B cell (primary cell): ENCODE results near the gene PFKFB1. TPM values are rescaled to one million over a fixed set of nuclear protein-coding genes. Genes with fewer than 3 reads are reported as not detected.

Experiments used
- ATAC-seq: fragments of 200-7000 bp; cut with Tn5 transposase; one replicate; pipeline ENCODE4 v1.10.0; 2021; ENCODE audit warnings: low read depth, mild to moderate bottlenecking, moderate number of reproducible peaks, moderate library complexity
- CTCF ChIA-PET: fragments of 350-600 bp; sonication (Branson Sonifier 250); formaldehyde crosslinking; loops from one replicate; lab custom pipeline; 2021; ENCODE audit warnings: antibody characterized with exemption, inconsistent platforms; lab: Charles Lee
- POLR2A ChIA-PET: fragments of 350-600 bp; sonication (Branson Sonifier 250); formaldehyde crosslinking; loops from one replicate; lab custom pipeline; 2021; ENCODE audit warnings: antibody characterized with exemption; lab: Charles Lee
- DNase-seq: peaks from one replicate; pipeline ENCODE4 v3.0.0; 2013
- H2AFZ ChIP-seq: 2 replicates; pipeline ENCODE4 v1.6.1; 2012; ENCODE audit warnings: mild to moderate bottlenecking, low read depth, low read length; ENCODE audit not compliant: insufficient read depth, poor library complexity, severe bottlenecking
- H3K27ac ChIP-seq, 2 donors: 1 replicate in 1 of 2; 2 replicates in 1 of 2; pipeline ENCODE4 v1.5.1; 2012 to 2013; ENCODE audit warnings: low read length in 2 of 2, mild to moderate bottlenecking in 2 of 2, moderate library complexity in 1 of 2
- H3K27me3 ChIP-seq, 4 experiments: fragments of 200-600 bp in 1 of 4; sonication (generic) in 1 of 4; replicated peaks in 1 of 4; 1 replicate in 2 of 4; 2 replicates in 2 of 4; pipeline versions ENCODE4 v1.6.1 to v1.7.0; 2013 to 2016; ENCODE audit warnings: low read length in 3 of 4, mild to moderate bottlenecking in 2 of 4, mixed read lengths in 1 of 4, moderate library complexity in 1 of 4; ENCODE audit not compliant: insufficient read depth in 4 of 4, control insufficient read depth in 3 of 4; ENCODE audit errors: control extremely low read depth in 1 of 4
- H3K36me3 ChIP-seq, 2 experiments: replicated peaks in 1 of 2; 1 replicate in 1 of 2; 2 replicates in 1 of 2; pipeline versions ENCODE4 v1.6.1 to v1.7.1; 2013; ENCODE audit warnings: low read length in 1 of 2; ENCODE audit not compliant: insufficient read depth in 2 of 2, control insufficient read depth in 1 of 2; ENCODE audit errors: control extremely low read depth in 1 of 2, extremely low read depth in 1 of 2
- H3K4me1 ChIP-seq, 2 donors: fragments of 200-600 bp in 1 of 2; sonication (generic) in 1 of 2; 1 replicate in 1 of 2; 2 replicates in 1 of 2; pipeline versions ENCODE4 v1.5.1 to v1.6.1; 2013 to 2017; ENCODE audit warnings: low read length in 2 of 2; ENCODE audit not compliant: control insufficient read depth in 2 of 2, insufficient read depth in 2 of 2
- H3K4me2 ChIP-seq: replicated peaks from 2 replicates; pipeline ENCODE3; 2012; ENCODE audit warnings: mild to moderate bottlenecking, low read depth, low read length; ENCODE audit not compliant: poor library complexity, severe bottlenecking
- H3K4me3 ChIP-seq, 5 experiments: fragments of 200-600 bp in 1 of 5; sonication (generic) in 1 of 5; 1 replicate in 3 of 5; 2 replicates in 2 of 5; pipeline versions ENCODE4 v1.5.1 to v1.7.0; 2011 to 2016; ENCODE audit warnings: low read length in 4 of 5, mild to moderate bottlenecking in 4 of 5, low read depth in 2 of 5, control low read depth in 1 of 5, moderate library complexity in 1 of 5; ENCODE audit not compliant: insufficient read depth in 1 of 5; ENCODE audit errors: control extremely low read depth in 1 of 5, extremely low read depth in 1 of 5
- H3K79me2 ChIP-seq: fragments of 200-600 bp; sonication (generic); one replicate; pipeline ENCODE4 v1.6.0; 2016; ENCODE audit warnings: low read length; ENCODE audit not compliant: control insufficient read depth, insufficient read depth
- H3K9ac ChIP-seq: fragments of 200-600 bp; sonication (generic); 2 replicates; pipeline ENCODE4 v1.6.1; 2017; ENCODE audit warnings: mild to moderate bottlenecking, low read length, moderate library complexity
- H3K9me3 ChIP-seq, 3 donors: one replicate each; pipeline versions ENCODE4 v1.6.1 to v1.7.1; 2013; ENCODE audit warnings: low read length in 2 of 3; ENCODE audit not compliant: control insufficient read depth in 2 of 3, insufficient read depth in 1 of 3; ENCODE audit errors: control extremely low read depth in 1 of 3
- H4K20me1 ChIP-seq: 2 replicates; pipeline ENCODE4 v1.6.0; 2012; ENCODE audit warnings: mild to moderate bottlenecking, low read length; ENCODE audit not compliant: insufficient read depth, control insufficient read depth, poor library complexity, severe bottlenecking
- H3K27ac Mint-ChIP-seq: one replicate; pipeline ENCODE4 v1.8.0; 2021; ENCODE audit warnings: mixed read lengths
- H3K27me3 Mint-ChIP-seq: one replicate; pipeline ENCODE4 v1.8.0; 2021; ENCODE audit warnings: mixed read lengths
- H3K4me1 Mint-ChIP-seq: one replicate; pipeline ENCODE4 v1.8.0; 2021; ENCODE audit warnings: mixed read lengths
- H3K4me3 Mint-ChIP-seq: one replicate; pipeline ENCODE4 v1.8.0; 2021; ENCODE audit warnings: mixed read lengths
- H3K9me3 Mint-ChIP-seq: one replicate; pipeline ENCODE4 v1.8.0; 2022; ENCODE audit warnings: mixed read lengths; ENCODE audit not compliant: insufficient read depth
- CTCF ChIP-seq: fragments of 200-600 bp; IDR thresholded peaks from one replicate; pipeline ENCODE4 v1.8.0; 2022; ENCODE audit warnings: antibody characterized with exemption, mild to moderate bottlenecking
- EZH2 ChIP-seq: IDR thresholded peaks from 2 replicates; pipeline ENCODE4 v1.6.1; 2012; ENCODE audit warnings: borderline replicate concordance, low read depth, mild to moderate bottlenecking, moderate library complexity, low read length; ENCODE audit not compliant: insufficient read depth, poor library complexity, severe bottlenecking
- WGBS: methylation state at CpG from one replicate; pipeline ENCODE4 v1.1.5; 2013; ENCODE audit warnings: missing lambda C conversion rate; ENCODE audit not compliant: insufficient coverage; 5-methylcytosine and 5-hydroxymethylcytosine counted together
- intact Hi-C: fragments of 100-400 bp; cut with micrococcal nuclease; formaldehyde crosslinking; loops from one replicate; pipeline ENCODE4 v1.10.0; 2022
- polyA plus RNA-seq: library from polyadenylated mRNA; depleted of rRNA; stranded (reverse); fragments of >200 nt; gene quantifications from 2 replicates; pipeline ENCODE4 v1.2.3, GENCODE V29; 2012
- total RNA-seq, 2 donors: library from RNA; stranded (reverse); fragments of 120-200 nt in 1 of 2; gene quantifications; 1 replicate in 1 of 2; 2 replicates in 1 of 2; pipeline versions ENCODE4 v1.2.3 to v1.2.4, GENCODE V29; 2013 to 2022

PFKFB1 gene
- total and polyA plus RNA-seq, 2 donors (not counting 1 experiment from before 2014, with no cell fraction given) = 0.37 to 0.47 TPM

- Histone ChIP-seq H3K4me3 (no peak overlapping the region), H3K4me1 (peaks cover 3 to 10% of the 10 kb centered on the region in 2 donors), H3K27ac (no peak overlapping the region), H2AFZ (no peak overlapping the region), H3K79me2 (no peaks in the 10 kb centered on the region), H3K4me2 (no peak overlapping the region), H3K27me3 (no peaks in the 10 kb centered on the region), H3K9me3 (no peaks in the 10 kb centered on the region), H3K36me3 (no peaks in the 10 kb centered on the region), H4K20me1 (no peaks in the 10 kb centered on the region), H3K9ac (no peak overlapping the region)
- ChIA-PET CTCF (no interaction called here), POLR2A (no interaction called here)
- ATAC-seq (no peak), DNase-seq (no peak)
- WGBS = 90% methylated on average over 2 of the region's 3 CpGs
- intact Hi-C loops = no loop called here
- Mint-ChIP-seq H3K27ac (no peak overlapping the region), H3K9me3 (no peaks in the 10 kb centered on the region), H3K27me3 (no peaks in the 10 kb centered on the region), H3K4me3 (peak overlapping the region; percentile 95), H3K4me1 (peaks cover 17% of the 10 kb centered on the region)
- no peak for TF ChIP-seq EZH2
- TF ChIP-seq CTCF = no peak
These were observed 71.4 kb downstream of the PFKFB1 start for GRCh38 chrX:54922547-54922946.

- Histone ChIP-seq H2AFZ (peak overlapping the region; percentile 88), H4K20me1 (no peaks in the 10 kb centered on the region), H3K79me2 (no peaks in the 10 kb centered on the region), H3K9me3 (no peaks in the 10 kb centered on the region), H3K36me3 (no peaks in the 10 kb centered on the region), H3K4me1 (peaks cover 3 to 10% of the 10 kb centered on the region in 2 donors), H3K27ac (no peak overlapping the region), H3K4me3 (peak overlapping the region; percentile 42 to 68 (median 59)), H3K27me3 (no peaks in the 10 kb centered on the region), H3K9ac (peak overlapping the region; percentile 65), H3K4me2 (peak overlapping the region; percentile 82)
- Mint-ChIP-seq H3K4me1 (peaks cover 17% of the 10 kb centered on the region), H3K27me3 (no peaks in the 10 kb centered on the region), H3K9me3 (no peaks in the 10 kb centered on the region), H3K4me3 (peak overlapping the region; percentile 95), H3K27ac (no peak overlapping the region)
- ChIA-PET CTCF (no interaction called here), POLR2A (no interaction called here)
- no peak for TF ChIP-seq CTCF
- TF ChIP-seq EZH2 = no peak
- intact Hi-C loops = no loop called here
- ATAC-seq (peak; percentile 51), DNase-seq (peak; percentile 67)
- WGBS = 1% methylated on average over 11 of the region's 29 CpGs
These were observed 72.5 kb downstream of the PFKFB1 start for GRCh38 chrX:54921427-54922021.
